Measurements from ENCODE around the gene CCDC51. TPM values are rescaled to one million over a fixed set of nuclear protein-coding genes. Genes with fewer than 3 reads are reported as not detected.

CCDC51 gene
- total RNA-seq, 1 donor from 2014 or later, result 11.5 TPM

- no peaks in the 10 kb centered on the region for H3K9me3 ChIP-seq
- peaks cover 34% of the 10 kb centered on the region for H3K4me1 ChIP-seq
- intact Hi-C loops (cut with DNase I), result no loop called here
- H3K36me3 ChIP-seq, result peaks cover 0 to 25% of the 10 kb centered on the region in 2 donors
- peak within 1 kb of the TSS; percentile 78 for H3K27ac ChIP-seq
- H3K27me3 ChIP-seq, result no peaks in the 10 kb centered on the region
- DNase-seq (ENCODE audit: extremely low spot score in 2 of 2), result peak in 1 of 2 donors; percentile 90
- H3K4me3 ChIP-seq, result peak within 1 kb of the TSS; percentile 72 to 89
- TF ChIP-seq POLR2A (IDR thresholded peaks at IDR 0.05) (peak; percentile 49 to 78), POLR2AphosphoS5 (IDR thresholded peaks at IDR 0.05; ENCODE audit: insufficient read depth in 1 of 2, low read depth in 1 of 2) (peak; percentile 73 to 90), CTCF (IDR thresholded peaks at IDR 0.05) (no peak)
These were observed 6.7 kb upstream of the CCDC51 start, which contains the start of gene ATRIP for GRCh38 chr3:48446425-48447193. Gene ATRIP, plus strand, starts transcription at chr3:48446737. Its CDS starts 109 bp downstream, at chr3:48446846.

- no peaks in the 10 kb centered on the region for H3K27me3 ChIP-seq
- peaks cover 0 to 20% of the 10 kb centered on the region in 2 donors for H3K36me3 ChIP-seq
- H3K9me3 ChIP-seq, result no peaks in the 10 kb centered on the region
- DNase-seq (ENCODE audit: extremely low spot score in 2 of 2), result no peak
- intact Hi-C loops (cut with DNase I), result no loop called here
- TF ChIP-seq POLR2AphosphoS5 (IDR thresholded peaks at IDR 0.05; ENCODE audit: insufficient read depth in 1 of 2, low read depth in 1 of 2) (no peak), POLR2A (IDR thresholded peaks at IDR 0.05) (no peak), CTCF (IDR thresholded peaks at IDR 0.05) (no peak)
- H3K4me1 ChIP-seq, result peaks cover 40% of the 10 kb centered on the region
- peak overlapping the region; percentile 78 for H3K27ac ChIP-seq
- peak overlapping the region; percentile 72 to 89 for H3K4me3 ChIP-seq
These were observed 6.1 kb upstream of the CCDC51 start for GRCh38 chr3:48446043-48446424.

- intact Hi-C loops (cut with DNase I), result no loop called here
These were observed 5.5 kb upstream of the CCDC51 start for GRCh38 chr3:48445277-48445882.

GRCh38 chr3:48441940-48442339 lies 2.0 kb upstream of the CCDC51 start:
- DNase-seq (ENCODE audit: extremely low spot score in 2 of 2), result no peak
- H3K4me3 ChIP-seq, result no peak overlapping the region
- intact Hi-C loops (cut with DNase I), result loop anchor here (5.0 kb wide), 1 partner anchor 140 kb away; the partner anchor contains the start of gene NME6

More at GRCh38 chr3:48445277-48445882, 5.5 kb upstream of the CCDC51 start:
- DNase-seq (ENCODE audit: extremely low spot score in 2 of 2), result no peak
- Histone ChIP-seq H3K27me3 (no peaks in the 10 kb centered on the region), H3K27ac (no peak overlapping the region), H3K9me3 (no peaks in the 10 kb centered on the region), H3K36me3 (peaks cover 0 to 19% of the 10 kb centered on the region in 2 donors), H3K4me3 (peak overlapping the region in 1 of 2 donors; percentile 89), H3K4me1 (peaks cover 45% of the 10 kb centered on the region)
- TF ChIP-seq POLR2AphosphoS5 (IDR thresholded peaks at IDR 0.05; ENCODE audit: insufficient read depth in 1 of 2, low read depth in 1 of 2), result no peak

More at GRCh38 chr3:48441940-48442339, 2.0 kb upstream of the CCDC51 start:
- no peak for TF ChIP-seq POLR2A (IDR thresholded peaks at IDR 0.05)
- no peak for TF ChIP-seq CTCF (IDR thresholded peaks at IDR 0.05)
- TF ChIP-seq POLR2AphosphoS5 (IDR thresholded peaks at IDR 0.05; ENCODE audit: insufficient read depth in 1 of 2, low read depth in 1 of 2), result no peak
- H3K4me1 ChIP-seq, result peaks cover 39% of the 10 kb centered on the region
- no peaks in the 10 kb centered on the region for H3K9me3 ChIP-seq
- H3K27me3 ChIP-seq, result no peaks in the 10 kb centered on the region
- no peak overlapping the region for H3K27ac ChIP-seq
- peaks cover 0 to 19% of the 10 kb centered on the region in 2 donors for H3K36me3 ChIP-seq
